Measurements from ENCODE around the gene DNTT. TPM values are rescaled to one million over a fixed set of nuclear protein-coding genes. Genes with fewer than 3 reads are reported as not detected.

The DNTT gene
- total and polyA plus RNA-seq, 7 donors = 0.01 TPM; not detected in 6

- Histone ChIP-seq H3K9me3 (no peaks in the 10 kb centered on the region), H3K27me3 (ENCODE audit: insufficient read depth in 3 of 3, low read length in 2 of 3) (no peaks in the 10 kb centered on the region), H3K4me1 (peaks cover 10% of the 10 kb centered on the region), H3K36me3 (ENCODE audit: insufficient read depth in 1 of 2, low read depth in 1 of 2) (no peaks in the 10 kb centered on the region), H3K27ac (no peak overlapping the region), H3K4me3 (no peak overlapping the region)
- no peak for TF ChIP-seq CTCF (IDR thresholded peaks at IDR 0.05)
- ATAC-seq (no peak), DNase-seq (no peak)
- intact Hi-C loops (cut with DNase I) = no loop called here
- 58 to 65% (median 62%) methylated on average over 8 of the region's 8 CpGs for WGBS, 3 donors
Observed at GRCh38 chr10:96285331-96285752, 18.9 kb upstream of the DNTT start.

- ATAC-seq (peak; percentile 44 to 76 (median 50)), DNase-seq (no peak)
- Histone ChIP-seq H3K27me3 (ENCODE audit: insufficient read depth in 3 of 3, low read length in 2 of 3) (no peaks in the 10 kb centered on the region), H3K27ac (peak overlapping the region; percentile 69), H3K9me3 (no peaks in the 10 kb centered on the region), H3K4me3 (peak overlapping the region; percentile 16), H3K36me3 (ENCODE audit: insufficient read depth in 1 of 2, low read depth in 1 of 2) (no peaks in the 10 kb centered on the region), H3K4me1 (peaks cover 10% of the 10 kb centered on the region)
- no peak for TF ChIP-seq CTCF (IDR thresholded peaks at IDR 0.05)
- 24 to 26% (median 25%) methylated on average over 6 of the region's 6 CpGs for WGBS, 3 donors
- intact Hi-C loops (cut with DNase I) = no loop called here
Observed at GRCh38 chr10:96287392-96288105, 16.7 kb upstream of the DNTT start.

- intact Hi-C loops (cut with DNase I) = no loop called here
- no peak for ATAC-seq
- Histone ChIP-seq H3K27ac (peak overlapping the region; percentile 69), H3K4me1 (peaks cover 10% of the 10 kb centered on the region), H3K36me3 (ENCODE audit: insufficient read depth in 1 of 2, low read depth in 1 of 2) (no peaks in the 10 kb centered on the region), H3K4me3 (no peak overlapping the region), H3K9me3 (no peaks in the 10 kb centered on the region), H3K27me3 (ENCODE audit: insufficient read depth in 3 of 3, low read length in 2 of 3) (no peaks in the 10 kb centered on the region)
- 42 to 45% (median 45%) methylated on average over 5 of the region's 5 CpGs for WGBS, 3 donors
- no peak for TF ChIP-seq CTCF (IDR thresholded peaks at IDR 0.05)
- no peak for DNase-seq
Observed at GRCh38 chr10:96288151-96288621, 16.0 kb upstream of the DNTT start.

GRCh38 chr10:96289218-96289910, 14.9 kb upstream of the DNTT start:
- Histone ChIP-seq H3K27ac (no peak overlapping the region), H3K9me3 (no peaks in the 10 kb centered on the region), H3K27me3 (ENCODE audit: insufficient read depth in 3 of 3, low read length in 2 of 3) (no peaks in the 10 kb centered on the region), H3K36me3 (ENCODE audit: insufficient read depth in 1 of 2, low read depth in 1 of 2) (no peaks in the 10 kb centered on the region), H3K4me1 (peaks cover 10% of the 10 kb centered on the region), H3K4me3 (no peak overlapping the region)
- no peak for TF ChIP-seq CTCF (IDR thresholded peaks at IDR 0.05)
- 83 to 85% (median 84%) methylated on average over 9 of the region's 9 CpGs for WGBS, 3 donors
- intact Hi-C loops (cut with DNase I) = no loop called here
- ATAC-seq (no peak), DNase-seq (no peak)

All from psoas muscle (tissue), 8 donors.